Neutrophil (primary cell): Measurements from ENCODE around the gene SLC26A3.

Experiments used
- H3K27ac ChIP-seq: fragments of 200-600 bp; sonication (generic); 2 replicates; pipeline ENCODE4 v1.5.1; 2016; ENCODE audit warnings: mild to moderate bottlenecking, moderate library complexity
- H3K27me3 ChIP-seq: fragments of 200-600 bp; sonication (generic); 2 replicates; pipeline ENCODE4 v1.6.0; 2016; ENCODE audit warnings: mild to moderate bottlenecking
- H3K36me3 ChIP-seq: fragments of 200-600 bp; sonication (generic); 2 replicates; pipeline ENCODE4 v1.5.1; 2017
- H3K4me1 ChIP-seq, 2 experiments: fragments of 200-600 bp in 1 of 2; sonication (generic) in 1 of 2; 1 replicate in 1 of 2; 2 replicates in 1 of 2; pipeline versions ENCODE4 v1.5.1 to v1.6.1; 2013 to 2016; ENCODE audit warnings: low read depth in 1 of 2, low read length in 1 of 2, mild to moderate bottlenecking in 1 of 2, moderate library complexity in 1 of 2; ENCODE audit not compliant: control insufficient read depth in 1 of 2, insufficient read depth in 1 of 2
- H3K4me3 ChIP-seq, 2 experiments: fragments of 200-600 bp in 1 of 2; sonication (generic) in 1 of 2; 1 replicate in 1 of 2; 2 replicates in 1 of 2; pipeline ENCODE4 v1.5.1; 2013 to 2016; ENCODE audit warnings: low read depth in 1 of 2, low read length in 1 of 2, mild to moderate bottlenecking in 1 of 2, moderate library complexity in 1 of 2
- H3K9me3 ChIP-seq: fragments of 200-600 bp; sonication (generic); 2 replicates; pipeline ENCODE4 v1.5.1; 2016
- TF ChIP-seq, protein P1 (sequence below): fragments of 200-600 bp; sonication (generic); IDR thresholded peaks from 2 replicates; pipeline ENCODE4 v1.5.1; 2016; ENCODE audit warnings: antibody characterized with exemption

SLC26A3 gene

DNA sequence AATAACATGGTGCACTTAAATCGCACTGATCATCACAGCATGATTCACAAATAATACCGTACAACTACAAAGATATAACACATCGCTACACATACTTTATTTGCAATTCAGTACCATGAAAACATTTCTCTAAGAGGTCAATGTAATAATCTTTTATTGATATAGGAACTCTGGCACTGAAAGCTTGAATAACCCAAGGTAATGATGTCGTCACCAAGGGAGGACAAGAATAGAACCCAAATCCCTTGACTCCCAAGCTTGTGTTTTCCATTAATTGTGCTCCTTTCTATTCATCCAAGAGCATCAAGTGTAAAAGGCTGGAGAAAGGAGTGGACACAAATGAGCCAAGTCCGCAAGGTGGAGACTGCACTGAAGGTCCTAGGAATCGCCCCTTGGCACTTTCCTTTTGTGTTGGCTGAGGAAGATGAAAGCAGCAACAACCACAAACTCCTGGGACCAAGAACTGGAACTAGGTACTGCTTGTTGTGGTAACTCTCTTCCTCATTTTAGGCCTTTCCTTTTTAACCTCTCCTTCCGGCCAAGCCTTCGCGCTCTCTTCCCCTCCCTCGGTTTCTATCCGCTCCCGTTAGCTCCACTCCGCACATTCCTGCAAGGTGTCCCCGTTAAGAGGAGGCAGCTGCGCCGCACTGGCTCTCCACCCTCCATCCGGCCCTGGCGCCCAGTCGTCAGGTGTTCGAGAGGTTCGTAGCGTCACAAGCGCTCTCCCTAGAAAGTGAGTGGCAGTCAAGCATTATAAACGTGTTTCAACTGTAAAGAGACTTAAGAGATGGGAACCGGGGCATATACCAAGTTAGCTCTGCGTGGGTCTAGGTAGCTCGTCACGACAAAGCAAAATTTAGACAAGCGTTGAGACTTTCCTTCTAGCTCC is 60.1 kb downstream of the SLC26A3 start:
- H3K4me3 ChIP-seq = peak overlapping the region; percentile 85 to 91
- no peaks in the 10 kb centered on the region for H3K9me3 ChIP-seq

DNA sequence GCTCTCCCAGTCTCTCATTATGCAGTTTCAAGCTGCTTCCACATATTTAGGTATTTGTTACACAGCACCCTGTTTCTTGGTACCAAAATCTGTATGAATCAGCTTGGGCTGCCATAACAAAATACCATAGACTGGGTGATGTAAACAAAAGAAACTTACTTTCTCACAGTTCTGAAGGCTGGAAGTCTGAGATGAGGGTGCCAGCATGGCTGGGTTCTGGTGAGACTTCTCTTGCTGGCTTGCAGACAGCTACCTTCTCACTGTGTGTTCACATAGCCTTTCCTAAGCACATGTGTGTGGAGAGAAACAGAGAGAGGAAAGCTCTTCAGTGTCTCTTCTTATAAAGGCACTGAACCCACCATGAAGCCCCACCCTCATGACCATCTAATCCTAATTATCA is 74.7 kb downstream of the SLC26A3 start:
- TF ChIP-seq, protein P1, sequence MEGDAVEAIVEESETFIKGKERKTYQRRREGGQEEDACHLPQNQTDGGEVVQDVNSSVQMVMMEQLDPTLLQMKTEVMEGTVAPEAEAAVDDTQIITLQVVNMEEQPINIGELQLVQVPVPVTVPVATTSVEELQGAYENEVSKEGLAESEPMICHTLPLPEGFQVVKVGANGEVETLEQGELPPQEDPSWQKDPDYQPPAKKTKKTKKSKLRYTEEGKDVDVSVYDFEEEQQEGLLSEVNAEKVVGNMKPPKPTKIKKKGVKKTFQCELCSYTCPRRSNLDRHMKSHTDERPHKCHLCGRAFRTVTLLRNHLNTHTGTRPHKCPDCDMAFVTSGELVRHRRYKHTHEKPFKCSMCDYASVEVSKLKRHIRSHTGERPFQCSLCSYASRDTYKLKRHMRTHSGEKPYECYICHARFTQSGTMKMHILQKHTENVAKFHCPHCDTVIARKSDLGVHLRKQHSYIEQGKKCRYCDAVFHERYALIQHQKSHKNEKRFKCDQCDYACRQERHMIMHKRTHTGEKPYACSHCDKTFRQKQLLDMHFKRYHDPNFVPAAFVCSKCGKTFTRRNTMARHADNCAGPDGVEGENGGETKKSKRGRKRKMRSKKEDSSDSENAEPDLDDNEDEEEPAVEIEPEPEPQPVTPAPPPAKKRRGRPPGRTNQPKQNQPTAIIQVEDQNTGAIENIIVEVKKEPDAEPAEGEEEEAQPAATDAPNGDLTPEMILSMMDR = no peak
- Histone ChIP-seq H3K27ac (no peak overlapping the region), H3K27me3 (peaks cover 29% of the 10 kb centered on the region), H3K9me3 (no peaks in the 10 kb centered on the region), H3K4me1 (no peaks in the 10 kb centered on the region), H3K36me3 (no peaks in the 10 kb centered on the region), H3K4me3 (no peak overlapping the region)

More for the DNA sequence above, 60.1 kb downstream of the SLC26A3 start:
- Histone ChIP-seq H3K27ac (peak overlapping the region; percentile 96), H3K36me3 (no peaks in the 10 kb centered on the region), H3K27me3 (no peaks in the 10 kb centered on the region), H3K4me1 (peaks cover 29 to 31% of the 10 kb centered on the region in 2 experiments)
- TF ChIP-seq, protein P1 = no peak

DNA sequence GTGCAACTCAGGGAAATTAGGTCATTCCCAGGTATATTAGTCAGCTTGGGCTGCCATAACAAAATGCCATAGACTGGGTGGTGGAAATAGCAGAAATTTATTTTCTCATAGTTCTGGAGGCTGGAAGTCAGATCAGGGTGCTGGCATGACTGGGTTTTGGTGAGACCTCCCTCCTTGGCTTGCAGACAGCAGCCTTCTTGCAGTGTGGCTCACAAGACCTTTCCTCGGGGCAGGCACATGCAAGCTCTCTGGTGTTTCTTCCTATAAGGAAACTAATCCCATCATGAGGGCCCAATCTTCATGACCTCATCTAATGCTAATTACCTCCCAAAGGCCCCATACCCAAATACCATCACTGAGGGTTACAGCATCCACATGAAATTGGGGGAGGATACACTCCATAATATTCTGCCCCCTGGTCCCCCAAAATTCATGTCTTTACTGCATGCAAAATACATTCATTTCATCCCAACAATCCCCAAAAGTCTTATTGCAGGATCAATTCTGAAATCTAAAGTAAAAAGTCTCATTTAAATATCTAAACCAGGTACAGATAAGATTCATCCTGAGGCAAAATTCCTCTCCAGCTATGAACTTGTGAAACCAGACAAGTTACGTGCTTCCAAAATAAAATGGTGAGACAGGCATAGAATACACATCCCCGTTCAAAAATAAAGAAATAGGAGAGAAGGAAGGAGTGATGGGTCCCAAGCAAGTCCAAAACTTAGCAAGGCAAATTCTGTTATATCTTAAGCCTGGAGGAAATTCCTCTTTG is 76.5 kb downstream of the SLC26A3 start:
- H3K36me3 ChIP-seq = no peaks in the 10 kb centered on the region
- H3K27ac ChIP-seq = no peak overlapping the region
- no peak overlapping the region for H3K4me3 ChIP-seq
- TF ChIP-seq, protein P1 = no peak
- H3K4me1 ChIP-seq = no peaks in the 10 kb centered on the region
- peaks cover 29% of the 10 kb centered on the region for H3K27me3 ChIP-seq
- no peaks in the 10 kb centered on the region for H3K9me3 ChIP-seq

DNA sequence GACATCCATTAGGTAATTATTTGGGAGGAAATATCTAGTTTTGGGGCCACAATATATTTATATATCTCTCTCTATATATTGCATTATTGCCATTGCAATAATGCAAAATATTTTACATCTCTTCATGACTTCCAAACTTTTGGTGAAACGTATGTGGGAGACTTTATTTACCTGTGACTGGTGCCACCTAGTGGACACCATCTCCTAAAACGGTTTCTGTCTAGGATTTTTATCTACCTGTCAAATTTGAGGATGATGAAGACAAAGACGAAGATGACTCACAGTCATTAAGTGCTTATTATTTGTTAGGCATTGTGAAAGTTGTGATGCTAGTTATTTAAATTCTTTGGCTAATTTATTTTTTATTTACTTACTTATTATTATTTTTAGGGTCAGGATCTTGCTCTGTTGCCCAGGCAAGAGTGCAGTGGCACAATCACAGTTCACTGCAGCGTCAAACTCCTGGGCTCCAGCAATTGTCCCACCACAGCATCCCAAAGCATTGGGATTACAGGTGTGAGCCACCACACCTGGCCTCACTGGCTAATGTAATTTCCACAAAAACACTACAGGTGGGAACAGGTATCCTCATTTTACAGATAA is 77.8 kb downstream of the SLC26A3 start:
- TF ChIP-seq, protein P1 = peak; percentile 54
- Histone ChIP-seq H3K27me3 (peaks cover 31% of the 10 kb centered on the region), H3K36me3 (no peaks in the 10 kb centered on the region)

DNA sequence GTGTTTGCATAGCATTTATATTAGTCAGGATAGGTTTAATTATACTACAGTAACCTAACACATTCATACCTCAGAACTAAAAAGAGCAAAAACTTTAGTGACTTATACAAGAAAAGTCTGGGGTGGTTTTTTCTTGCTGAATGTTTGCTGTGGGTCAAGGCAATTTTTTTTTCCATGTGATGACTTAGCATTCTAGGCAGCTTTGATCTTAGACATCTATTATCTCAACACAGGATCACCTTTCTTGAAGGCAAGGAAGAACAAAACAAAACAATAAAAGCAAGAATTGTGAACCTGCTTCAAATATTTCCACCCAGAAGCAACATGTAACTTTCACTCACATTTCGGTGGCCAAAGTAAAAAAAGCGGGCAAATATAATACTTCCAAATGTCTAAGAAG is 79.8 kb downstream of the SLC26A3 start:
- Histone ChIP-seq H3K9me3 (no peaks in the 10 kb centered on the region), H3K4me3 (no peak overlapping the region), H3K36me3 (no peaks in the 10 kb centered on the region), H3K27ac (no peak overlapping the region), H3K4me1 (no peaks in the 10 kb centered on the region), H3K27me3 (peaks cover 25% of the 10 kb centered on the region)
- TF ChIP-seq, protein P1 = no peak

More for the DNA sequence above, 77.8 kb downstream of the SLC26A3 start:
- no peaks in the 10 kb centered on the region for H3K4me1 ChIP-seq
- no peaks in the 10 kb centered on the region for H3K9me3 ChIP-seq
- no peak overlapping the region for H3K27ac ChIP-seq
- H3K4me3 ChIP-seq = no peak overlapping the region
